HG03039 (cell line): ENCODE measurements around the gene ERP29.
"Not testable (repeated sequence)": the region's sequence is repeated elsewhere in the genome, so short reads cannot be mapped to it uniquely, and the experiment has no call there.

Experiments used
- ATAC-seq: cut with Tn5 transposase; IDR thresholded peaks from one replicate; pipeline ENCODE4 v1.9.1; 2021; ENCODE audit warnings: mild to moderate bottlenecking, moderate library complexity; ENCODE audit not compliant: unreplicated experiment

Gene ERP29

GRCh38 chr12:112032292-112032691 lies 19.1 kb downstream of the ERP29 start:
- ATAC-seq: no peak

GRCh38 chr12:112035219-112035785 lies 22.1 kb downstream of the ERP29 start:
- no peak for ATAC-seq

- not testable (repeated sequence) for ATAC-seq
Measured at GRCh38 chr12:112036614-112037013, 23.4 kb downstream of the ERP29 start.

DNA sequence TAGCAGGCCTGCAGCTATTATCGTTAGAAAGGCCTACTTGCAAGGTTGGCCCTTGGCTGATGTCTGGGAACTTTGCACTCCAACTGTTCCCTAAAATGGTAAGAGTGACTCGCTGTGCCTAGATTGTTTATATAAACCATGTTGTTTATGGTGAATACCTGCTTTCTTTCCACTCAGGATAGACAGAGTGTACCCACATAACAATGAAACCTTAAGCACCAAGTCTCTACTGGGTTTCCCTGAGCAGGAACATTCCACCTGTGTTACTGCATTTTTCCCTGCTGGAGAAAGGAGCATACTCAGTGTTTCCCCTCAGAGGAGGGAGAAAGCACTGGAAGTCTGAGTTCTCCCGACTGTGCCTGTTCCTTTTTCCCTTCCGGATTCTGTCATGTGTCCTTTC lies 32.8 kb downstream of the ERP29 start:
- no peak for ATAC-seq

- ATAC-seq: no peak
Measured at GRCh38 chr12:112049351-112049750, 36.1 kb downstream of the ERP29 start.

- ATAC-seq: no peak
Measured at GRCh38 chr12:112061137-112061536, 47.9 kb downstream of the ERP29 start.

GRCh38 chr12:112063273-112063672 lies 50.0 kb downstream of the ERP29 start:
- no peak for ATAC-seq

- ATAC-seq: no peak
Measured at GRCh38 chr12:112066566-112066965, 53.3 kb downstream of the ERP29 start.
